NT2/D1 (cell line): Measurements from ENCODE around the gene SLC5A1.

ENCODE experiments used
- SUZ12 ChIP-seq: IDR thresholded peaks from 2 replicates; pipeline ENCODE4 v1.6.1; 2011; ENCODE audit not compliant: insufficient read length, insufficient read depth; ENCODE audit errors: extremely low read depth
- YY1 ChIP-seq: IDR thresholded peaks from 2 replicates; pipeline ENCODE4 v1.6.1; 2011; ENCODE audit not compliant: insufficient read length, insufficient read depth

- no peak for TF ChIP-seq YY1
- TF ChIP-seq SUZ12: no peak
These were observed 5.0 kb downstream of the SLC5A1 start for GRCh38 chr22:32048069-32048468.
